KMS-11 (cell line): ENCODE results near the gene FBXL12.
A peak's percentile ranks its signal among the peaks of the same experiment; 100 is the strongest.

ENCODE experiments used
- H2AFZ ChIP-seq: fragments of 200-600 bp; sonication (generic); 2 replicates; pipeline ENCODE4 v1.6.1; 2016; ENCODE audit warnings: antibody characterized with exemption, mixed run types, low read depth
- H3K27ac ChIP-seq: fragments of 200-600 bp; sonication (generic); 2 replicates; pipeline ENCODE4 v1.6.1; 2016; ENCODE audit warnings: mild to moderate bottlenecking, mixed run types
- H3K27me3 ChIP-seq: fragments of 200-600 bp; sonication (generic); 2 replicates; pipeline ENCODE4 v1.6.1; 2017; ENCODE audit warnings: mild to moderate bottlenecking, low read depth, mixed run types, moderate library complexity; ENCODE audit not compliant: insufficient read depth
- H3K36me3 ChIP-seq: fragments of 200-600 bp; sonication (generic); 2 replicates; pipeline ENCODE4 v1.6.1; 2017; ENCODE audit warnings: mild to moderate bottlenecking, mixed run types; ENCODE audit not compliant: insufficient read depth
- H3K4me1 ChIP-seq: fragments of 200-600 bp; sonication (generic); 2 replicates; pipeline ENCODE4 v1.6.1; 2016; ENCODE audit warnings: mild to moderate bottlenecking, low read depth, mixed run types; ENCODE audit not compliant: poor library complexity, severe bottlenecking
- H3K4me2 ChIP-seq: fragments of 200-600 bp; sonication (generic); 2 replicates; pipeline ENCODE4 v1.7.0; 2016; ENCODE audit warnings: mild to moderate bottlenecking, mixed run types
- H3K4me3 ChIP-seq: fragments of 200-600 bp; sonication (generic); IDR thresholded peaks from 2 replicates; pipeline ENCODE4 v1.6.1; 2017; ENCODE audit warnings: low read depth, low read length, mixed read lengths; ENCODE audit not compliant: insufficient read depth
- H3K79me2 ChIP-seq: fragments of 200-600 bp; sonication (generic); 2 replicates; pipeline ENCODE4 v1.6.1; 2016; ENCODE audit warnings: low read depth, mixed run types; ENCODE audit not compliant: insufficient read depth
- H3K9ac ChIP-seq: fragments of 200-600 bp; sonication (generic); 2 replicates; pipeline ENCODE4 v1.6.1; 2016; ENCODE audit warnings: mild to moderate bottlenecking, mixed run types
- H4K20me1 ChIP-seq: fragments of 200-600 bp; sonication (generic); 2 replicates; pipeline ENCODE4 v1.6.1; 2016; ENCODE audit warnings: mild to moderate bottlenecking, mixed run types; ENCODE audit not compliant: insufficient read depth
- TF ChIP-seq, protein P1 (sequence below): fragments of 200-600 bp; sonication (generic); conservative IDR thresholded peaks from 2 replicates; pipeline ENCODE4 v1.6.1; 2017; ENCODE audit warnings: low read depth, mild to moderate bottlenecking, antibody characterized with exemption, low read length, moderate library complexity, mixed read lengths

Gene FBXL12

DNA sequence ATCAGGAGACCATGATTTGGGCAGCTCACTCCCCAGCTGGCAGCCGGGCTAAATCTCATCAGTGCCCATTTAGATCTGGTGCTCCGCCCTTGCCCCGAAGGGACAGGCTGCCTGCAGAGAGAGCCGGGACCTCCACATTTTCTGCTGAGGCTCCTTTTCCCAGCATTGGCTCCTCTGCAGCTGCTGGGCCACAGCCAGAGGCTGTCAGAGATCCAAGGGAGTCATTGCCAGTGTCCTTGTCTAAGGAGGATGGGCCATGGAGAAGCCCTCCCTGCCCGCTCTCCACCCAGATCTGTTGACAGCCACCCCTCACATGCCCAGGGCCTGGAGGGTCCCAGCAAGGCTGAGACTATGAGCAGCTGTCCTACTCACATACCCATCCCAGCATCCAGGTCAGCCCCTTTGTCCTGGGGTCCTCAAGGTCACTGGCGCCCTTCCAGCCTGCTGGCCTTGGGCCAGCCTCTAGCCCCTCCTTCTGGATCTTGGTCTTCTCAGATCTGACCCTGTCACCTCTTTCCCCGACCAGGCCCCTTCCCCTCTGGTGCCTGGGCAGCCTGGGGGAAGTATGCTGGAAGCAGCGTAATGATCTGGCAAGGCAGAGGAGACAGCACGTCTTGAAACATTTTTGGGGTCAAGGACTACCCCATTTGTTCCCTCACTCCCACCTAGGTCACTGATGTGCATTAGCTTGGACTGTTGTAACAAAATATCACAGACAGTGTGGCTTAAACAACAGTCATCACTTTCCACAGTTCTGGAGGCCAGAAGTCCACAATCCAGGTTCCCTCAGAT is 24.2 kb upstream of the FBXL12 start:
- H3K36me3 ChIP-seq: peaks cover 7% of the 10 kb centered on the region; the same call in 1 of the 2 replicates
- 0 out of 2 replicates have a peak, but pooled peaks cover 6% of the 10 kb centered on the region for H3K79me2 ChIP-seq

GRCh38 chr19:9839415-9839814 is 20.5 kb upstream of the FBXL12 start:
- H3K36me3 ChIP-seq: peaks cover 7% of the 10 kb centered on the region; the same call in 1 of the 2 replicates
- H3K4me2 ChIP-seq: no peak overlapping the region
- TF ChIP-seq, protein P1, sequence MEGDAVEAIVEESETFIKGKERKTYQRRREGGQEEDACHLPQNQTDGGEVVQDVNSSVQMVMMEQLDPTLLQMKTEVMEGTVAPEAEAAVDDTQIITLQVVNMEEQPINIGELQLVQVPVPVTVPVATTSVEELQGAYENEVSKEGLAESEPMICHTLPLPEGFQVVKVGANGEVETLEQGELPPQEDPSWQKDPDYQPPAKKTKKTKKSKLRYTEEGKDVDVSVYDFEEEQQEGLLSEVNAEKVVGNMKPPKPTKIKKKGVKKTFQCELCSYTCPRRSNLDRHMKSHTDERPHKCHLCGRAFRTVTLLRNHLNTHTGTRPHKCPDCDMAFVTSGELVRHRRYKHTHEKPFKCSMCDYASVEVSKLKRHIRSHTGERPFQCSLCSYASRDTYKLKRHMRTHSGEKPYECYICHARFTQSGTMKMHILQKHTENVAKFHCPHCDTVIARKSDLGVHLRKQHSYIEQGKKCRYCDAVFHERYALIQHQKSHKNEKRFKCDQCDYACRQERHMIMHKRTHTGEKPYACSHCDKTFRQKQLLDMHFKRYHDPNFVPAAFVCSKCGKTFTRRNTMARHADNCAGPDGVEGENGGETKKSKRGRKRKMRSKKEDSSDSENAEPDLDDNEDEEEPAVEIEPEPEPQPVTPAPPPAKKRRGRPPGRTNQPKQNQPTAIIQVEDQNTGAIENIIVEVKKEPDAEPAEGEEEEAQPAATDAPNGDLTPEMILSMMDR: no peak
- H3K79me2 ChIP-seq: peaks cover 31% of the 10 kb centered on the region; the same call in 1 of the 2 replicates
- H4K20me1 ChIP-seq: no peaks in the 10 kb centered on the region
- no peaks in the 10 kb centered on the region for H3K27me3 ChIP-seq
- no peak overlapping the region for H3K27ac ChIP-seq
- H2AFZ ChIP-seq: no peak overlapping the region
- H3K4me1 ChIP-seq: peaks cover 6% of the 10 kb centered on the region
- no peak overlapping the region for H3K9ac ChIP-seq
- H3K4me3 ChIP-seq: no peak overlapping the region

More for the DNA sequence above, 24.2 kb upstream of the FBXL12 start:
- Histone ChIP-seq H3K4me1 (no peaks in the 10 kb centered on the region), H3K27ac (no peak overlapping the region), H4K20me1 (no peaks in the 10 kb centered on the region), H3K27me3 (no peaks in the 10 kb centered on the region), H3K4me2 (no peak overlapping the region), H3K4me3 (no peak overlapping the region), H3K9ac (no peak overlapping the region), H2AFZ (no peak overlapping the region)
- TF ChIP-seq, protein P1: no peak

DNA sequence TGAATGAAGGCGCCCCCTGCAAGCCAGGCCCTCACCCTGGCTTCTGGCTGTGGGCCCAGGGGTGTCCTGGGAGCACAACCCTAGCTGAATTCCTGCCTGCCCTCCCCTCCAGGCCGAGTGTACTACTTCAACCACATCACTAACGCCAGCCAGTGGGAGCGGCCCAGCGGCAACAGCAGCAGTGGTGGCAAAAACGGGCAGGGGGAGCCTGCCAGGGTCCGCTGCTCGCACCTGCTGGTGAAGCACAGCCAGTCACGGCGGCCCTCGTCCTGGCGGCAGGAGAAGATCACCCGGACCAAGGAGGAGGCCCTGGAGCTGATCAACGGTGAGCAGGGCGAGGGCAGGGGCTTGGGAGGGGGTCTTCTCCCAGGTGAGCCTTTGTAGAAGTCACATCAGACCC is 19.4 kb upstream of the FBXL12 start:
- H3K79me2 ChIP-seq: peaks cover 31% of the 10 kb centered on the region; the same call in 1 of the 2 replicates
- no peaks in the 10 kb centered on the region for H4K20me1 ChIP-seq
- H3K27ac ChIP-seq: no peak overlapping the region
- no peak overlapping the region for H3K4me3 ChIP-seq
- H2AFZ ChIP-seq: no peak overlapping the region
- H3K36me3 ChIP-seq: peaks cover 7% of the 10 kb centered on the region; the same call in 1 of the 2 replicates
- no peak overlapping the region for H3K9ac ChIP-seq
- H3K27me3 ChIP-seq: no peaks in the 10 kb centered on the region
- TF ChIP-seq, protein P1: no peak
- H3K4me1 ChIP-seq: peaks cover 6% of the 10 kb centered on the region
- no peak overlapping the region for H3K4me2 ChIP-seq

- H3K36me3 ChIP-seq: peaks cover 7% of the 10 kb centered on the region; the same call in 1 of the 2 replicates
- no peaks in the 10 kb centered on the region for H3K27me3 ChIP-seq
- H4K20me1 ChIP-seq: no peaks in the 10 kb centered on the region
- H2AFZ ChIP-seq: no peak overlapping the region
- H3K79me2 ChIP-seq: peaks cover 37% of the 10 kb centered on the region; the same call in 1 of the 2 replicates
- TF ChIP-seq, protein P1: no peak
- no peak overlapping the region; the same call in 1 of the 2 replicates for H3K27ac ChIP-seq
- peaks cover 6% of the 10 kb centered on the region for H3K4me1 ChIP-seq
- peak overlapping the region; percentile 44; the same call in 1 of the 2 replicates for H3K9ac ChIP-seq
- no peak overlapping the region for H3K4me3 ChIP-seq
- H3K4me2 ChIP-seq: peak overlapping the region; percentile 74
Measured at GRCh38 chr19:9836021-9836420, 17.1 kb upstream of the FBXL12 start.
